GM19328 (cell line): Measurements from ENCODE around the gene MPC1L.

ENCODE experiments used
- ATAC-seq: cut with Tn5 transposase; IDR thresholded peaks from one replicate; pipeline ENCODE4 v1.9.1; 2021; ENCODE audit warnings: mild to moderate bottlenecking, moderate library complexity; ENCODE audit not compliant: unreplicated experiment

Gene MPC1L

GRCh38 chrX:40625294-40625693 is 2.1 kb downstream of the MPC1L start:
- no peak for ATAC-seq

DNA sequence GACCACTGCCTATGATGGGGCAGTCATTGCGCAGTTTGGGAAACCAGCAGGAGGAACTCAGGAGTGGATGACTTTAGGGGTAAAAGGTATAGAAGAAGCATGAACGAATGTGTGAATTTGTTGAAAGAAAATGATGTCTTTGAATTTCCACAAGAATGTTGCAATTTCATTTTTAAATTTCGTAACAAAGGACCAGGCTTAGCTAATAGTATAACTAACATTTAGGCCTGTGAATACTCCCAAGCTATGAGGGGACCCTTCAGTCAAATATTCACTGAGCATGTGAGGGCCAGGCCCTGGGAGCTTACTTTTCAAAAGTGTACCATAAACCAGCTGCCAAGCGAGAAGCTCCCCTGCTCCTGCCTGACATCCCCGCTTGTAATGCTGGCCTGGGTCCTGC is 5.3 kb downstream of the MPC1L start:
- ATAC-seq, result no peak

- ATAC-seq, result no peak
Observed at GRCh38 chrX:40632199-40632598, 9.0 kb downstream of the MPC1L start.

GRCh38 chrX:40637687-40638086 is 14.5 kb downstream of the MPC1L start:
- ATAC-seq, result no peak

DNA sequence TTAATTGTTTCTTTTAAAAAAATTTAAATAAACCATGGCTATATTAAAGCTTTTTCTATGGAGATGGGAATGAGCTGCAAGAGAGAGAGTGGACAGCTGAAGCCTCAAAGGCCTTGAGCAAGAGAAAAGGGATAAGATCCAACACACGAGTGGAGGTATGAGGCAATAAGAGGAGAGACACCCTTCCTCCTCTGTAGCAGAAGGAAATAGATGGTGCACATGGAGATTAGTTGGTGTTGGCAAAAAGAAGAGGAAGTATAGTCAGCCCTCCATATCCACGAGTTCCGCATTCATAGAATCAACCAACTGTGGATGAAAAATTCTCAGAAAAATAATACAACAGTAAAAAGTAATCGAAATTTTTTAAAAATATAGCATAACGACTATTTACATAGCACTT is 20.9 kb downstream of the MPC1L start:
- ATAC-seq, result no peak

DNA sequence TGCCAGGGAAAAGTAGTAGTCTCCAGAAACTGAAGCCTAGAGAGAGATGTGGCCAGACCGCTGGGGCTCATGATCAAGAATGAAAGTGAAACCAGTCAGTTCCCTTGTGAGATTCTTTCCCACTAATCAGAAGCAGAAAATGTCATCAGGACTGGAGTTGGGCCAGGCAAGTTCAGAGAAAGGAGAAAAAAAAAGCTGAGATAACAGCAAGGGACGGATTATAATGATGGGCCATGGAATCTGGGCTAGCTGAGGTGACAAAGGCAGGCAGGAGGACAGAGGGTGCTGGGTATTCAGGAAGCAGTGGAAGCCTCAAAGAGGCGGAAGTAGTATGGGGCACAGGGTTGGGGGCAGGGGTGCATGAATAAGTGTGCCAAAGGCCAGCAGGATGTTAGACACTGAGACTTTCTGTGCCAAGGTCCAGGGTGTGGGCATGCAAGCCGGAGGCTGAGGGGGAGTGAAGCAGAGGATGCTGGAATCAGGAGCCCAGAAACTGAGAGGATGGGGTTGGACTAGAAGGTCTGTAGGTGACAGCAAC is 21.7 kb downstream of the MPC1L start:
- no peak for ATAC-seq

- peak; percentile 20 for ATAC-seq
Observed at GRCh38 chrX:40646489-40647306, 23.5 kb downstream of the MPC1L start.

- peak; percentile 75 for ATAC-seq
Observed at GRCh38 chrX:40647307-40648197, 24.3 kb downstream of the MPC1L start, which contains the start of gene CXorf38. Gene CXorf38, minus strand, starts transcription at chrX:40647561. Its CDS starts 41 bp downstream, at chrX:40647520.

GRCh38 chrX:40651620-40652223 is 28.5 kb downstream of the MPC1L start:
- no peak for ATAC-seq

DNA sequence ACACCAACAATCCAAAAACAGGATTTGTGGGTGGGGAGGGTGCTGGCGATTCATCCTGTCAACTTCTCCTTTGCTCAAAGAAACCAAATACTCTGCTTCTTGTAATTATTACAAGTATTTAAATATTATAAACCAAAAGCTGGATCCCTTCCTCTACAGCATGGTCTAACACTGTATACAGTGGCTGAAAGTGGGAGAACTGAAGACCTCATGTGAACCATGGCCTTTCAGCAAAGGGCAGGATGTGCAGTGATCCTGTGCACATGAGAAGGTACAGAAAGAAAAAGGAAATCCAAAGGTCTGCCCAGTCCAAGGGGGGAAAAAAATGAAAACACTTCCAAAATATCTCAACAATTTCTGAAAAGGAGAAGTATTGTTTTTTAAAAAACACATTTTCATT is 29.4 kb downstream of the MPC1L start:
- ATAC-seq, result no peak

GRCh38 chrX:40653535-40653934 is 30.3 kb downstream of the MPC1L start:
- no peak for ATAC-seq

- no peak for ATAC-seq
Observed at GRCh38 chrX:40660381-40660780, 37.2 kb downstream of the MPC1L start.

DNA sequence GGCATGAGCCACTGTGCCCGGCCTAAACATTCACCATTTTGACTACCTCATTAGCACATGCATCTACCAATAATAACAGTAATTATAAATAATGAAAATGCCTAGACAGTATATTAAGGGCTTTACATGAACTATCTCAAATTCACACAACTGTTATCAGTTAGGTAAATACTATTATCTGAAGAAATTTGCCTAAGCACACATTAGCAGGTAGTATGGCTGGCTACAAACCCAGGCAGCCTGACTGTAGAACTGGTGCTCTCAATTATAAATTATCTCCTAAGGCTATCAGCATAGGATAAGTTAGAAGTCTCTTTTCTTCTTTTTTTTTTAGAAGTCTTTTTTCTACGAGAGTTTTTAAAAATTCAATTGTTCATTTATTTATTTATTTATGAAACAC is 38.3 kb downstream of the MPC1L start:
- ATAC-seq, result no peak

GRCh38 chrX:40663078-40663740 is 40.0 kb downstream of the MPC1L start:
- ATAC-seq, result no peak

GRCh38 chrX:40663880-40664630 is 40.8 kb downstream of the MPC1L start:
- no peak for ATAC-seq

GRCh38 chrX:40671126-40671525 is 47.9 kb downstream of the MPC1L start:
- ATAC-seq, result no peak
